Mammary epithelial cell (primary cell): ENCODE data around the gene PPP2CA.

Source experiments
- CTCF ChIP-seq, 2 donors: IDR thresholded peaks in 1 of 2; conservative IDR thresholded peaks in 1 of 2; 2 replicates each; pipeline ENCODE4 v1.5.1; 2011 to 2012; ENCODE audit warnings: inconsistent platforms in 2 of 2, low read length in 2 of 2, mild to moderate bottlenecking in 2 of 2, control low read depth in 1 of 2, low read depth in 1 of 2; ENCODE audit not compliant: insufficient read depth in 1 of 2; ENCODE audit errors: extremely low read depth in 1 of 2
- EZH2 ChIP-seq: IDR thresholded peaks from 2 replicates; pipeline ENCODE4 v1.6.1; 2012; ENCODE audit warnings: low read length, inconsistent platforms, borderline replicate concordance

DNA sequence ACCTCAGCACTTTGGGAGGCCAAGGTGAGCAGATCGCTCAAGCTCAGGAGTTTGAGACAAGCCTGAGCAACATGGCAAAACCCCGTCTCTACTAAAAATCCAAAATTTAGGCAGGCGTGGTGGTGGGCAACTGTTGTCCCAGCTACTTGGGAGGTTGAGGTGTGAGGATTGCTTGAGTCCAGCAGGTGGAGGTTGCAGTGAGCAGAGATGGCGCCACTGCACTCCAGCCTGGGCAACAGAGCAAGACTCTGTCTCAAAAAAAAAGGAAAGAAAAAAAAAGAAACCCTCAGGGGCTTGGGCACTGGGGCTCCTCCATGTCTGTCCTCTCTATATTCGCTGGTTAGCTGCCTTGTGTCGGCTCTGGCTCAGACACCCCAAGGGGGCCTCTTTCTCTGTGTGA, 10.9 kb upstream of the PPP2CA start:
- TF ChIP-seq EZH2, result no peak
- no peak for TF ChIP-seq CTCF (conservative IDR thresholded peaks at IDR 0.05 in 1 of 2, IDR thresholded peaks at IDR 0.05 in 1 of 2; ENCODE audit: extremely low read depth in 1 of 2, insufficient read depth in 1 of 2, low read depth in 1 of 2, low read length in 2 of 2)
